NCI-H82 (cell line): Measurements from ENCODE around the gene IPPK.

Experiments used
- DNase-seq: peaks from one replicate; lab custom pipeline; 2025; lab: John Stamatoyannopoulos, UW

Gene IPPK

DNA sequence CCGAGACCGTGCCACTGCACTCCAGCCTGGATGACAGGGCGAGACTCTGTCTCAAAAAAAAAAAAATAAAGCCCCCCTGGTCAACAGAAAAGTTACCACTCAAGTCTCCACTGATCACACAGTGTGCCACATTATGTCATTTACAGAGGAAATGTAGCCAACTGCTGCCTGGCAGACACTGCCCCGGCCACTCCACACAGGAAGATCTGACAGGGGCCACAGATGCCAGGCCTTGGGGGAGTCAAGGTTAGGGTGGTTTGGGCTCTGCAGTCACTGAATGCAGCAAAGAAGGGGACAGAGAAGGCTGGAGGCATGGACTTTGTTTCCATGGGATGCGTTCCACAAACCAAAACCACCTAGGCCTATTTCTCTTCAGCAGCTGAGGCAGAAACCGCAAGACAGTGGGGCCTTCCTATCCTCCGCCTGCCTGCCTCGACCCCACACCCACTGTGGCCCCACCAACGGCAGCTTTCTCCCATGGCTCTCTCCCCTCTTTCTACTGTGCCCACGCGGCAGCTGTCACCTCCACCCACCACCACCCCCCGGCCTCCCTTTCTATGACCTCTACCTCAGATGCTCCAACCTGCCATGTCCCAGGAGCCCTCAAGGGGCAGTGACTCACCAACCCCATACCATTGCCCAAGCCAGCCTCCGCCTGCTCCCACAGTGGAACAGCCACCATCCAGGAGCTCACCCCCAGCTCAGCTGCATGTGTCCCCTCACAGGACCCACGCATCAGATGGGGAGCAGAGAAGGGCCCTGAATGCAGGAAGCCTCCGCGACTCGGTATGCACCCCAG is 12.4 kb downstream of the IPPK start:
- no peak for DNase-seq

DNA sequence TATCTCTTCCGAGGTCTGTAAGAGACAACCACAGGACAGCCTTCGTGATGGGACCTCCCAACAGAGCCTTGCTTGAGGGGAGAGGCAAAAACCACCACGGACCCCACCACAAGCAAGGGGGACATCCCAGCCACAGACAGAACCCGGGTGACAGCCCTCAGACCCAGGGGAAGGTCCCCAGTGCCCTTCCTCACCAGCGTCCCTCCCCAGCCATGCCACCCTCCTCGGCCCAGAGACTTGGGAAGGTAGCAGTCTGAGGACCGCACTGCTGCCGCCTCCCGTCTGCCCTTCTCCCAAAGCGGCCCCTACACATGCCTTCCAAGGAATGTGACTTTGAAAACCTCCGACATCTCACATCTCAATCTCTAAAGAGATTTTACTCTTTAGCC is 13.4 kb downstream of the IPPK start:
- no peak for DNase-seq

DNA sequence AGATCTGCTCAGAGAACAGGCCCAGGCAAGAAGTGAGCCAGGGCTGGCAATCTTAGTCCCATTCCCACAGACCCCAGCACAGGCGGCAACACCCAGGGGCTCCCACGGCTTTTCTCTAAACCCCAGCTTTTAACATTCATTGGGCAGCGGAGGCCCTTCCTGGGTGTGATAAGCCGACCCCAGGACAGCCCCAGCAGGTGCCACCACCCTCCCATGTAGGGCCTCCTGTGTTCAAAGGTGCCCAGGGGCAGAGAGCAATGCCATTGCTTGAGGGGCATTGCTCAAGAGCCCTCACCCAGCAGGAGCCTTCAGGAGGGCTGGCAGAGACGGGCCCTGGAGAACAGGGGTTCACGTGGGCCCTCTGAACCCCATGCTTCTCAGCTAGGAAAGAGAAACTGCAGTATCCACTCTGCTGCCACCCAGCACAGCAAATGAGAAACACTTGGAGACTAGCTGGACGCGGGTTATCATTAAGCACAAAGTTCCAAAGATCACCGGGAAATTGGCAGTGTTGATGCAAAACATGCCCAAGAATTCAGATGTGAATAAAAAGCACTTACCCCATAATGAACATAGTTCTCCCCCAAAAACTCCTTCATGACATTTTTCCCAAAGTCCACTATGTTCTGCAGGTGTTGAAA is 13.9 kb downstream of the IPPK start:
- DNase-seq = no peak

DNA sequence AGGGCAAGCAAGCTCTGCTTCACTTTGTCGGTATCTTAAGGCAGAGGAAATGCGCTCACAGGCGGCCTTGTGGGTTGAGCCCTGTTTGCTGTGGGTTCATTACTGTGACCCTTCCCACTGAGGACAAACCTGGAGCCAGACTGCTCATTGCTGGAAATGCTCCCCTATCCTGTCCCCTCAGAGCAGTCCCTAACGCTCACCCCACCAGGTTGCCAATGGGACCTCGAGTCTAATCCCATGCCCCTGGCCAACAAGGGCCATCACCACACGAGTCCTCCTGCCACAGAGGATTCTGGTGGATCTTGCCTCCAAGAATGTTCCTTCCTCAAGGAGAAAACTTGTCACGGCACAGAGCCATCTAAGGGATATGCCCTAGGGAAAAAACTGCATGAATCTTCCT is 14.6 kb downstream of the IPPK start:
- DNase-seq = no peak

DNA sequence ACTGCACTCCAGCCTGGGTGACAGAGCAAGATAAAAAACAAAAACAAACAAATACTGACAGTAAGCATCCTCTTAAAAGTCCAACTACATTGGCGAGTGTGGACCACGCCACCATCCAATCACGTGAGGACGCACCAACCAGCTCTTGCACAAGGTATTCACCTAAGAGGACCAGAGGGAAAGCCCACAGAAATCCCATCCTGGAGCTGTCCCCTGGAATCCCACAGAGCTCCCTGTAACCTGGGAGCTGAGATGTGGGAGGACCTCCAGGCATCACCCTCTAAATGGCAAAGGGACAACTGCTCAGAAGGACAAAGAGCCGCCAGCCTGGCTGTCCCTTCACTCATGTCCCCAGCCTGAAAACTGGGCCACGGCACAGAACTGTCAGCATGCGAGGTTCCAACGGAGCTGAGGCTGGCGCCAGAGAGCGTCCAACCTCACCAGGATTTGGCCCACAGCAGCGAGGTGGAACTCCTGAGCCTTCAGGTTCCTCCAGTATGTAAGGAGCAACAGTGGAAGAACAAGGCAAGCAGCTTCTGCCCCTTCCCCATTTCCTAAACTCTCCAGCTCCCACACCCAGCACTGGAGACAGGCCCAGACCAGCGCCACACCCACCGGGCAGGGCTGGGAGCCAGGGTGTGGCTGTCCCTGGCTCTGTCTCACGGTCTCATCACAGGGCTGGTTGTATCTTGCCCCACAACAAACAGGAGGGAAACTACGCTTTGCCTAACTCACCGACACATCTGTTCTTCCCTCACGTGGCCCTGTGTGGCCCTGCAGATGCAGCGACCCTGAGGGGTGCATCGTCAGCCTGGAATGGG is 15.2 kb downstream of the IPPK start:
- DNase-seq = no peak

DNA sequence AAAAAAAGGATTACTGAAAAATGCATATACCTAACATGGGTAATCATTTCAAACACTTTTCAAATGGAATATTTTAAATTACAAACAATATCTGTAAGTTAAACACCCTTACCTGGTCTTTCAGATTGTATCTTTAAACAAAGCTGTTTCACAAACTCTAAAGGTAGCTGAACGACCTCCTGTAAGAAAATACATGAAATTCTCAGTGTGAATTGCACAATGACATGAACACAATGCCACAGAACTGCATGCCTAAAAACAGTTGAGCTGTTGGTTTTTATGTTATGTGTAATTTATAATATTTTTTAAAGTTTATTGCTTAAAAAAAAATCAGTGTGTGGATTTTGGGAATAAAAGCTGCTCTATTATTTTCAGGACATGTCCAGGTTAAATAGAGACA is 17.5 kb downstream of the IPPK start:
- DNase-seq = no peak

DNA sequence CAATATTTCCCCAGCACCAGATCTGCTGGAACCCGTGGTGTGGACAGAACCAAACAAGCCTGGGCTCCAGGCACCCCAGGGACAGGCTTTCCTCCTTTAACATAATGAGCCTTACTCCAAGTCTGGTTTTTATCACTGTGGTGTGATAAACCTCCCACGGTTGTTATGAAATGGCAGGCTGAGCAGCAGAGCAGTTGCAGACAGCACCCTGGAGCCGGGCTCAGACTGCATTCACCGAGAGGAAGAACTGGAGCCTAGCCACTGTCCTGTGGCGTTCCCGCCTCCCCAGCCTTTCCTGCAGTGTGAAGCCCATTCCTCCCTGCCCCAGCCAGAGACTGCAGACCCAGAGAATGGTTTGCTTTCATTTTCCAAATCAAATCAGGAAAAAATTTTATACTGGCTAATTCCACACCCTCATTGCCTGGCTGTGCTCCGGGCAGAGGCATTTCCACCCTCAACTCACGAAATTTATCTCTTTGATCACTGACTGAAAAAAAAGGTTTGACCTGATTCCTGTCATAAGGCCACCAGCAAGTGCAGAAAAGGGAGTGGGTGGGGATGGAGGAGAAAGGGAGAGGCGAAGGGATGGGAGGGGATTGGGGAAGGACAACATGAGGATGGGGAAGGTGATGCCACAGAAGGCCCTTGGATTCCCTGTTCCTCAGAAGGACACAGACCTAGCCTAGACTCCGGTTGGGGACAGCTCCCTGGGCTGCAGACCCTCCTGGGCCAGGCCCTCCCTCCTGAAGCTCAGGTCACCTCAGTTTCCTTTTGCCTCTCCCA is 18.9 kb downstream of the IPPK start:
- DNase-seq = no peak

DNA sequence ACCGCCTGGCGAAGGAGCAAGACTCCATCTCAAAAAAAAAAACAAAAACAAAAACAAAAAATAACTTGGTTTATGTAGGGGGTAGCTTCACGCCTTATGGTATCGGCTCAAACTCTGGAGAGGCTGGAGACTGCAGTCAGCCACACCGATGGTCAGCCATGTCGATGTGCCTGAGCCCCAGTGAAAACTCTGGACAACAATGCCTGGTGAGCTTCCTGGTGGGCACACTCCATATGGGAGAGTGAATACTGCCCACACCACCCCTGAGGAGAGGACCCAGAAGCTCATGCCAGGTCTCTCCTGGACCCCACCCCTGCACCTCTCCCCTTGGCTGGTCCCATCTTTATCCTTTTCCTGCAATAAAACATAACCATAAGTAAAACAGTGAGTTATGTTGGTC is 19.6 kb downstream of the IPPK start:
- no peak for DNase-seq

DNA sequence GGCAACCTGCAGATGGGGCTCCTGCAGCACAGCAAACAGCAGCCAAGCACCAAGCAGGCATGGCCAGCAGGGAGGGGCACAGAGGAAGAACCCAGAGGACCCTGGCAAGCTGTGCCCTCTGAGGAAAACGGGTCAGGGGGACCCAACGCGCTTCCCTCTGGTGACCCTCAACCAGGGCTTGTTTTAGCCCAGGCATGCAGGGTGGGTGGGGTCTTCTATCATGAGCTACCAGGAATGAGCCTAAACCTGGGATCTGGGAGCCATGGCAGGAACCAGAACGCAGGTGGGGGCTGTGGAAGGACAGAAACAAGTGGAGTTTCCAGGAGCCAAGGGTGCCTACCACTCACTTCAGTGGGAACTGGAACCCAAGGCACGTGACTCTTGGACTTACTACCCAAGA is 20.9 kb downstream of the IPPK start:
- DNase-seq = no peak

DNA sequence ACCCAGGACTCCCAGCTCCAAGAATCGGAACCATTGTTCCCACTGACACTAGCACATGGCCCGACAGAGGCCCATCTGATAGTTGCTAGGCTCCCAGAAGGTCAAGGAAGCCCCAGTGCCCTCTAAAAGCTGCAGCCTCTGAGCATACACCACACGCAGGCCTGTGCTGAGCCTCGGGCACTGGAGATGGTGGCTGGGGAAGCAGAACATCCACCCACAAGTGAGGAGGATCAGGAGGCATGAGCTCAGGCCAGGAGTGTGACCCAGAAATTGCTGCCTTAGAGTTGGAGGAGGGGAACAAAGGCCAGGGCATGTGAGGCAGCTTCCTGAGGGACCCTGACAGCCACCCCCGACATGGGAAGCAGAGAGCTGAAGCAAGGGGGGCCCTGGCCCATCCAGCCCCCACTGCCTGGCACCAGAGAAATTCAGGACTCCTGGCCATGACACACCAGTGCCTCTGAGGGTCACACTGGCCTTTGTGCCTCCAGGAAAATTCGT is 21.4 kb downstream of the IPPK start:
- DNase-seq = no peak

DNA sequence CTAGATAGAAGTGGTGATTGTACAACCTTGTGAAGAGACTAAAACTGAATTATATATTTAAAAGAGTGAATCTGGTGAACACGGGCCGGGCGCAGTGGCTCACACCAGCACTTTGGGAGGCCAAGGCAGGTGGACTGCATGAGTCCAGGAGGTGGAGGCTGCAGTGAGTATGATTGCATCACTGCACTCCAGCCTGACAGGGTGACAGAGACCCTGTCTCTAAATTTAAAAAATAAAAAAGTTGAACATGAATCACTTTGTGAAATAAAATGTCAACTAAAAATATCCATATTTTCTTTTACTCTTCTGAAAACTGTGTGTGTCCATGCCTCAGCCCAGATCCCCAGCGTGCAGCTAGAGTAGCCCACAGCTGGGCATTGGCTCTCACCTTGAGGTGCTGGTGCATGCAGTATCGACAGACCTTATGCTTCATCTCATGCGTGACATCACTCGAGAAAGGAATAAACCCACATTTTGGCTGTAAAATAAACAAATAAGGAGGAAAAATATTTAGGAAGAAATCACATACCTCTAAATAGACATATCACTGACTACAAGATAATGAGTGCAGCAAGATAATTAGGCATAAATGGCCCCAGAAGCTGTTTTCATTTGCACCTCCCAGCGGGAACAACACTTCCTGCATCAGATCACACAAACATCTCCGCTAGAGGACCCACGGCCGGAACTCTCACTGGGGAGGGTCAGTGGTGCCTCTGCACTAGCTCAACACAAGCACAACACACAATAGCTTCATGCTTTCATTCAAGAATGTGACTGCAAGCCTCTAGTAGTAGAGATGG is 22.1 kb downstream of the IPPK start:
- DNase-seq = no peak

DNA sequence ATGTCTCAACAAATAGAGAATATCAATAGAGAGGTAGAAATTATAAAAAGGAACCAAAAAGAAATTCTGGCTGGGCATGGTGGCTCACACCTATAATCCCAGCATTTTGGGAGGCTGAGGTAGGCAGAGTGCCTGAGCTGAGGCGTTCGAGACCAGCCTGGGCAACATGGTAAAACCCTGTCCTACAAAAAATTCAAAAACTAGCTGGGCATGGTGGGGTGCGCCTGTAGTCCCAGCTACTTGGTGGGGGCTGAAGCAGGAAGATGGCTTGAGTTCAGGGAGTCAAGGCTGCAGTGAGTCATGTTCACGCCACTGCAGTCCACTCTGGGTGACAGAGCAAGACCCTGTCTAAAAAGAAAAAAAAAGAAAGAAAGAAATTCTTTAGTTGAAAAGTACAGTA is 24.9 kb downstream of the IPPK start:
- no peak for DNase-seq

DNA sequence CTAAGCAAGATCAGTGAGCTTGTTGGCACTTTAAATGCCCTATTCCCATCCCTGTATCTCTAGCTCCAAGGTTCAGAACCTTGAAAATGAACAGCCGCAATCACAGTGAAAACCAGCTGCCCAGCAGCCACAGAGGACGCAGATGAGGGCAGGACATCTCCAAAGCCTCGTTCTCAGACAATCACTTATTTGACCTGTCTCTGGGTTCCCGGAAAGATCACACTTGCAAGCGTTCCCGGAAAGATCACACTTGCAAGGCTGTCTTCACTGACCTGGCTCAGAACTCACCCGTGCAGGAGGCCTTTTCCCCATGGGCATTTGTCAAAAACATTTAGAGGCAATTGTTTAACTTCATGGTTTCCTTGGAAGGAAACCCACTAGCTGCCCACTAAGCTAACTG is 25.7 kb downstream of the IPPK start:
- no peak for DNase-seq

DNA sequence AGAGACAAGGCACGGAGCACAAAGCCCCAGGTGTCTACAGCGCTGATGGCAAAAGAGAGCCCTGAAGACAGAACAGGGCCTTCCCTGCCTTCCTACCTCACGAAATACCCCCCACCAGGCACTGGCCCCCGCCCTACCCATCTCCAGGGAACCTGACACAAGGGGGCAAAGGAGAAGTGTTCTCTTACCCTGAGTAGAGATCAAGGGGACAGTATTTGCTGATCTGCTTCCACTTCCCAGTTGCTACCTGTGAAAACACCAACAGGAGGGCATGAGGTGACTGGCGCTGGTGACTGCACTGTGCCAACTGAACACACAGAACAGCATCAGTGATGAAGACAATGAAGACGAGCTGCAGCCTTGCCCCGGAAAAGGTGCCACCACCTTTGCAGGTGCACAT is 27.4 kb downstream of the IPPK start:
- no peak for DNase-seq

DNA sequence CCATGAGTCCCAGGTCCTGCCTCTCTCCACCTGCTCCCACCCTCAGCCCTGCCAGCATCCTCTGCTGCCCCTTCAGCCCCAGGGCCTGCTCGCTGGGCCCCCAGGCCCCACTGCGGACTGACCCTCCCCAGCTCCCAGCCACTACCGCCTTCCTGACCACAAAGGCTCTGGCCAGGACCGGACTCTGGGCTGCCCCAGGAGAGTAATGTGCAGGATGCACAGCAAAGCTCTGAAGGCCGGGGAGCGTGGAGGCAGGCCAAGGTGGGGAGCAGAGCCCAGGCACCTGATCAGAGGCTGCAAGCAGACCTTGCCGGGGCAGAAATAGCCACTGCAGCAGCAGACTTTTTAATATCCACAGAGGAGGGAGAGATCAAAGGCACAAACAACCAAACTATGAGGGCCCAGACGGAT is 27.9 kb downstream of the IPPK start:
- no peak for DNase-seq

DNA sequence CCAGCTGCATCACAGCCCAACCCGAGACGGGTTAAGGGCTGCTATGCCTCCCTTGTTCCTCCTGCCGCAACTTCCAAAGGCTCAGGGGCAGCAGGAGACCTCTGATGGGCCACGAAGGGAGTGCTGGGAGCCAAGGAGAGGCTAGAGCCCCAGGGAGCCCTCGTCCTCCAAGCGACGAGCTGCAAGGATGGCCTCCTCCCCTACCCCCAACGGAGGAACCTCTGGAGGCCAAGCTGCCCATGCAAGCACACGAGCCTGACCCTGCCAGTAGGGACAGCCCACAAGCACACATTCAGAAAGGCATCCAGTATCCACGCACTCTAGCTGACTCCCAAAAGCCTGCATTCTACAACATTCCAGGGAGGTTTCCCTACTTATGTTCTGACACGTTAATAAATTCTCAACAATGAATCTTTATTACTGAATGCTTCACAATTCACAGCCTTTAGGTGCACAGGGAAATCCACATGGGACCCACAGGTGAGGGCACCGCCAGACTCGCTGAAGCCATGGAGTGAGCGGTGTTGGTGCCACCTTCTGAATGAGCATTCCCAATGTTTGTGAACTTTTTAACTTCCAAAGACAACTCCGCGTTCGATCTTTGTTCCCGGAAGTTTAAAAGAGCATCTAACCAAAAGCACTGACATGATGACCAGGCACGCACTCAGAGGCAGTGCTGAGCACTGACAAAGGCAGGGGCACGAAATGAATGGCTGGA is 28.7 kb downstream of the IPPK start:
- no peak for DNase-seq

DNA sequence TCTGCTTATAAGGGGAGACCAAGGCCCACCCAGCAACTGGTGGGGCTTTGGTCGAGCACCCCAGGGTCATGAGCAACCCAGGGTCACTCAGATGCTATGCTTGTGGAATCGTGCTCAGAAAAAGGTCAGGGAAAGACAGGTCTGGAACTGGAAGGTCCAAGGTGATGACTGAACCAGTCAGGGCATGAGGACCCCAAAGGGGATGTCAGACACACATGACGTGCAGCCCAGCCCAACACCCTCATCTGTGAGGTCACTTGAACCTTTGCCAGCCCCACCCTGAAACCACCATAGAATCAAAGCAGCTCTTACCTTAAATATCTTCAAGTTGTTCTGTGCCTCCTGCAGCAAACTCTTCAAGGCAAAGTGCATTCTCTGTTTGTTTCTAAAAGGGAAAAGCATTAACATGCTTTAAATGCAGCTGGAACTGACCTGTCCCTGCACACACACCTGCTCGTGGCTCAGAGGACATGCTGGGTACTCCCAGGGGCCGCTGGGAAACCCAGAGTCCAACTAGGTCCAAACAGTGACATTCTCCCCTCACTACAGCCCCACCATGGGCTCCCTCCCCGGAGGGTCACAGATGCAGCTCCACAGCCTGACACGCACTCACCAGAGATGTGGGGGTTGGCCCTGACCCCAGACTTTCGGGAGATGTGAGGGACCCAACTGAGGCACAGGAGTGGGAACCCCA is 29.4 kb downstream of the IPPK start:
- DNase-seq = no peak

DNA sequence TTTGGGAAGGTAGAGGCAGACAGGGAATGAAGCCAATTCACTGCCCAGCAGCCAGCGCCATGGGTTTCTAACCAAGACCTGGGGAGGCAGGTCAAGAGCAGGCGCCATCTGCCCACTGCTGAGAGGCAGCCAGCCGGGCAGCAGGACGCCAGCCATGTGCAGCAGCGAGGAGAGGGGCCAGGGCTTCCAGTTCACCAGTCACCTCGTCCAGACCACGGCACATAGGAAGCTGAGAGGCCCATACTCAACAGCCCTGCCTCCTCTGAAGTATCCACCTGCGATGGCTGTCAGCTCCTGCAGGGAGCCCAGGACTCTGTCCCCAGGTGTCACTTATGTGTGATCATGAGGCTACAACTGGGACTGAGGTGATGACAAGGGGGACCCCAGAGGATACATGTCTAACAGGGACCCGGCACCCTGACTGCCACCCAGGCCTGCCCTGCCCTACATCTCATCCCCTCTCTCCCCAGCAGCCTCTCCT is 30.1 kb downstream of the IPPK start:
- no peak for DNase-seq

DNA sequence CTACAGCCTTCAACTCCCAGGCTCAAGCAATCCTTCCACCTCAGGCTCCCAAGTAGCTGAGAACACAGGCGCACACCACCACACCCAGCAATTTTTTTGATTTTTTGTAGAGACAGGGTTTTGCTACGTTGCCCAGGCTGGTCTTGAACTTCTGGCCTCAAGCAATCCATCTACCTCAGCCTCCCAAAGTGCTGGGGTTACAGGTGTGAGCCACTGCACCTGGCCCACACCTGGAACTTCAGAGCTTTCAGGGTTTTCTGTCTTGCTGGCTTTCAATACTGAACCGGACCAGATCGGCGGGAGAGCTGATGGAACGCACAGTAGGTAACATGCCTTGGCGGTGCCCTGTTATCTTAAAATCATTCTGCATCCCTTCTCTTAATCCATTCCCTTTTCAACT is 30.8 kb downstream of the IPPK start:
- no peak for DNase-seq

DNA sequence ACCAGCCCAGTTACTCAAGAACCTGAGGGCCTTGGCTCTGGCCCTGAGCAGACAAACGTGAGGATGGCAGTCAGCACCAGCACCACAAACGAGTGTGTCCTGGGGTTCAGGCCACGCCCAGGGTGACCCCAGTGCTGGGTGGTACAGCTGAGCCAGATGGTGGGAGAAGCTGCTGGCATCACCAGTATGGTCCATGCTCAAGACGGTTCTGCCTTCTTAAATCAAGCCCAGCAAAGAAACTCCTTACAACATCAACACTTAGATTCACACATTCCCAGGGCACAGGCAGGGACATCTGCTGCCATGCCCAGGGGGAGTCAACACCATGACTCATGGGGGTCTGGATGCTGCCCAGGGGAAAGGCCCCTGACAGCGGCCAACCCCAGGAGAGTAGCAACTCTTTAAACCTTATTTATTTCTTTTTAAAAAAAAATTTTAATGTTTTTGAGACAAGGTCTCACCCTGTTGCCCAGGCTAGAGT is 31.3 kb downstream of the IPPK start:
- DNase-seq = no peak
